OCI-LY7 (cell line): ENCODE measurements around the gene PNPLA1. TPM values are rescaled to one million over a fixed set of nuclear protein-coding genes. Genes with fewer than 3 reads are reported as not detected.

ENCODE experiments used
- BruUV-seq: library from RNA; stranded (reverse); fragments of 400-500 nt; replicated peaks from 2 replicates; lab custom pipeline; 2021; lab: Mats Ljungman, UMichigan
- CTCF ChIA-PET: fragments of 300-600 bp; sonication (Branson Sonifier 250); formaldehyde crosslinking; loops from one replicate; lab custom pipeline; 2022; ENCODE audit warnings: antibody characterized with exemption; ENCODE audit not compliant: unreplicated experiment; lab: Charles Lee
- POLR2A ChIA-PET: fragments of 300-600 bp; sonication (Branson Sonifier 250); formaldehyde crosslinking; loops from one replicate; lab custom pipeline; 2022; ENCODE audit warnings: antibody characterized with exemption; lab: Charles Lee
- DNase-seq: peaks from one replicate; pipeline ENCODE4 v3.0.0-alpha.2; 2015; ENCODE audit warnings: low spot score
- H2AFZ ChIP-seq: fragments of 200-600 bp; sonication (generic), shearing (Covaris generic); 2 replicates; pipeline ENCODE4 v1.6.1; 2014; ENCODE audit warnings: mild to moderate bottlenecking, antibody characterized with exemption, low read length, moderate library complexity
- H3K27ac ChIP-seq: fragments of 200-600 bp; sonication (generic); 2 replicates; pipeline ENCODE4 v1.5.1; 2014; ENCODE audit warnings: mixed run types, low read depth, mild to moderate bottlenecking, moderate library complexity, low read length, inconsistent platforms; ENCODE audit not compliant: poor library complexity, severe bottlenecking
- H3K36me3 ChIP-seq: fragments of 200-600 bp; sonication (generic); 2 replicates; pipeline ENCODE4 v1.6.1; 2014; ENCODE audit warnings: mild to moderate bottlenecking, antibody characterized with exemption, low read length, moderate library complexity, mixed read lengths; ENCODE audit not compliant: insufficient read depth
- H3K4me1 ChIP-seq: fragments of 200-600 bp; sonication (generic); 2 replicates; pipeline ENCODE4 v1.5.1; 2014; ENCODE audit warnings: mild to moderate bottlenecking, low read length; ENCODE audit not compliant: insufficient read depth, poor library complexity, severe bottlenecking
- H3K4me2 ChIP-seq: fragments of 200-600 bp; sonication (generic); 2 replicates; pipeline ENCODE4 v1.6.1; 2014; ENCODE audit warnings: mild to moderate bottlenecking, low read length
- H3K4me3 ChIP-seq: fragments of 200-600 bp; sonication (generic); 2 replicates; pipeline ENCODE4 v1.5.1; 2014; ENCODE audit warnings: mild to moderate bottlenecking, low read depth, low read length; ENCODE audit not compliant: poor library complexity, severe bottlenecking
- H3K79me2 ChIP-seq: fragments of 200-600 bp; sonication (generic); 2 replicates; pipeline ENCODE4 v1.6.1; 2016; ENCODE audit warnings: low read depth, mild to moderate bottlenecking, low read length, moderate library complexity, mixed read lengths; ENCODE audit not compliant: insufficient read depth
- H3K9me2 ChIP-seq: fragments of 200-600 bp; sonication (generic); 2 replicates; pipeline ENCODE4 v1.6.1; 2016; ENCODE audit warnings: mild to moderate bottlenecking, low read length, mixed read lengths; ENCODE audit not compliant: insufficient read depth
- H3K9me3 ChIP-seq: fragments of 200-600 bp; sonication (generic); 2 replicates; pipeline ENCODE4 v1.6.1; 2014; ENCODE audit warnings: mild to moderate bottlenecking, mixed run types, low read length, mixed read lengths
- H4K20me1 ChIP-seq: fragments of 200-600 bp; sonication (generic); 2 replicates; pipeline ENCODE4 v1.6.1; 2014; ENCODE audit warnings: mild to moderate bottlenecking, antibody characterized with exemption, low read length, moderate library complexity, mixed read lengths; ENCODE audit not compliant: insufficient read depth
- CTCF ChIP-seq: fragments of 200-600 bp; sonication (generic); conservative IDR thresholded peaks from 2 replicates; pipeline ENCODE4 v1.5.1; 2014; ENCODE audit warnings: mild to moderate bottlenecking, antibody characterized with exemption, low read length, moderate library complexity, mixed read lengths
- EZH2phosphoT487 ChIP-seq: fragments of 200-600 bp; sonication (generic); IDR thresholded peaks from 2 replicates; pipeline ENCODE4 v1.6.1; 2018; ENCODE audit warnings: low read depth, borderline replicate concordance, mild to moderate bottlenecking, mixed run types, antibody characterized with exemption, low read length, moderate library complexity, mixed read lengths
- intact Hi-C: fragments of 100-400 bp; cut with micrococcal nuclease; formaldehyde crosslinking; loops from one replicate; pipeline ENCODE4 v1.10.0; 2022; ENCODE audit not compliant: unreplicated experiment
- total RNA-seq, 2 experiments: library from RNA; depleted of rRNA in 1 of 2; stranded (reverse); fragments of >200 nt in 1 of 2; shearing (Covaris generic) in 1 of 2; gene quantifications; 2 replicates each; pipeline ENCODE4 v1.2.3, GENCODE V29; 2014 to 2022

The PNPLA1 gene
- total RNA-seq, 2 experiments from 2014 or later = not detected

GRCh38 chr6:36350681-36351571 lies 81.1 kb downstream of the PNPLA1 start:
- H3K27ac ChIP-seq = no peak overlapping the region
- no peak for TF ChIP-seq EZH2phosphoT487
- TF ChIP-seq CTCF = no peak
- POLR2A ChIA-PET = interaction anchor here (0.6 to 0.7 kb wide), 2 partner anchors 737 to 794 kb away, joined by 3 read pairs; no protein-coding TSS in a partner anchor
- 0 out of 2 replicates have a peak, but pooled peaks cover 4% of the 10 kb centered on the region for H3K9me3 ChIP-seq
- no peak overlapping the region for H3K4me2 ChIP-seq
- no peaks in the 10 kb centered on the region for H3K79me2 ChIP-seq
- intact Hi-C loops = no loop called here
- CTCF ChIA-PET = no interaction called here
- no peak overlapping the region for H3K4me3 ChIP-seq
- no peaks in the 10 kb centered on the region for H4K20me1 ChIP-seq
- no TSS peak for BruUV-seq
- H3K9me2 ChIP-seq = no peaks in the 10 kb centered on the region
- H3K4me1 ChIP-seq = no peaks in the 10 kb centered on the region
- no peaks in the 10 kb centered on the region for H3K36me3 ChIP-seq
- H2AFZ ChIP-seq = no peak overlapping the region
- DNase-seq = no peak

GRCh38 chr6:36352477-36353157 lies 82.8 kb downstream of the PNPLA1 start:
- Histone ChIP-seq H3K4me3 (no peak overlapping the region), H2AFZ (no peak overlapping the region), H3K79me2 (no peaks in the 10 kb centered on the region), H3K9me2 (no peaks in the 10 kb centered on the region), H3K36me3 (no peaks in the 10 kb centered on the region), H3K27ac (no peak overlapping the region), H4K20me1 (no peaks in the 10 kb centered on the region), H3K4me1 (no peaks in the 10 kb centered on the region), H3K9me3 (0 out of 2 replicates have a peak, but pooled peaks cover 4% of the 10 kb centered on the region), H3K4me2 (no peak overlapping the region)
- no TSS peak for BruUV-seq
- no peak for DNase-seq
- POLR2A ChIA-PET = no interaction called here
- CTCF ChIA-PET = no interaction called here
- intact Hi-C loops = no loop called here
- no peak for TF ChIP-seq EZH2phosphoT487
- TF ChIP-seq CTCF = no peak
